Measurements from ENCODE around the gene RPS29. TPM values are rescaled to one million over a fixed set of nuclear protein-coding genes. Genes with fewer than 3 reads are reported as not detected.

Gene RPS29
- total RNA-seq, 1 donor from 2014 or later, result 3,080 TPM

- Histone ChIP-seq H3K27ac (no peak overlapping the region), H3K27me3 (no peaks in the 10 kb centered on the region), H3K4me3 (no peak overlapping the region), H3K4me1 (peaks cover 36% of the 10 kb centered on the region), H3K36me3 (peaks cover 0 to 27% of the 10 kb centered on the region in 2 donors), H3K9me3 (no peaks in the 10 kb centered on the region)
- DNase-seq (ENCODE audit: extremely low spot score in 2 of 2), result no peak
- intact Hi-C loops (cut with DNase I), result no loop called here
- TF ChIP-seq CTCF (IDR thresholded peaks at IDR 0.05), result no peak
- TF ChIP-seq POLR2A (IDR thresholded peaks at IDR 0.05), result no peak
- TF ChIP-seq POLR2AphosphoS5 (IDR thresholded peaks at IDR 0.05; ENCODE audit: insufficient read depth in 1 of 2, low read depth in 1 of 2), result no peak
These were observed 2.1 kb downstream of the RPS29 start for GRCh38 chr14:49584058-49584457.

- no peak for DNase-seq (ENCODE audit: extremely low spot score in 2 of 2)
- no peaks in the 10 kb centered on the region for H3K9me3 ChIP-seq
- no peak overlapping the region for H3K27ac ChIP-seq
- intact Hi-C loops (cut with DNase I), result no loop called here
- H3K4me3 ChIP-seq, result no peak overlapping the region
- TF ChIP-seq POLR2AphosphoS5 (IDR thresholded peaks at IDR 0.05; ENCODE audit: insufficient read depth in 1 of 2, low read depth in 1 of 2) (no peak), POLR2A (IDR thresholded peaks at IDR 0.05) (no peak), CTCF (IDR thresholded peaks at IDR 0.05) (no peak)
- peaks cover 0 to 27% of the 10 kb centered on the region in 2 donors for H3K36me3 ChIP-seq
- H3K4me1 ChIP-seq, result peaks cover 36% of the 10 kb centered on the region
- H3K27me3 ChIP-seq, result no peaks in the 10 kb centered on the region
These were observed 2.6 kb downstream of the RPS29 start for GRCh38 chr14:49583629-49584028.

- DNase-seq (ENCODE audit: extremely low spot score in 2 of 2), result no peak
- no peak overlapping the region for H3K4me3 ChIP-seq
- no peaks in the 10 kb centered on the region for H3K9me3 ChIP-seq
- peaks cover 0 to 27% of the 10 kb centered on the region in 2 donors for H3K36me3 ChIP-seq
- no peak for TF ChIP-seq POLR2AphosphoS5 (IDR thresholded peaks at IDR 0.05; ENCODE audit: insufficient read depth in 1 of 2, low read depth in 1 of 2)
- no peaks in the 10 kb centered on the region for H3K27me3 ChIP-seq
- no peak overlapping the region for H3K27ac ChIP-seq
- intact Hi-C loops (cut with DNase I), result no loop called here
- peaks cover 36% of the 10 kb centered on the region for H3K4me1 ChIP-seq
These were observed 3.8 kb downstream of the RPS29 start for GRCh38 chr14:49582113-49582977.

- no peak overlapping the region for H3K27ac ChIP-seq
These were observed 4.7 kb downstream of the RPS29 start for GRCh38 chr14:49581209-49582112.

More at GRCh38 chr14:49581209-49582112, 4.7 kb downstream of the RPS29 start:
- Histone ChIP-seq H3K9me3 (no peaks in the 10 kb centered on the region), H3K4me3 (no peak overlapping the region), H3K4me1 (peaks cover 36% of the 10 kb centered on the region), H3K36me3 (peaks cover 0 to 35% of the 10 kb centered on the region in 2 donors), H3K27me3 (no peaks in the 10 kb centered on the region)
- no peak for DNase-seq (ENCODE audit: extremely low spot score in 2 of 2)
- intact Hi-C loops (cut with DNase I), result no loop called here
- TF ChIP-seq POLR2A (IDR thresholded peaks at IDR 0.05) (no peak), POLR2AphosphoS5 (IDR thresholded peaks at IDR 0.05; ENCODE audit: insufficient read depth in 1 of 2, low read depth in 1 of 2) (no peak), CTCF (IDR thresholded peaks at IDR 0.05) (no peak)
